Erythroblast (primary cell): ENCODE measurements around the gene PYHIN1.

ENCODE experiments used
- GATA1 ChIP-seq: IDR thresholded peaks from 2 replicates; pipeline ENCODE4 v1.6.1; 2011; ENCODE audit warnings: low read depth, mild to moderate bottlenecking, control low read depth, low read length, moderate library complexity
- POLR2A ChIP-seq: IDR thresholded peaks from 2 replicates; pipeline ENCODE4 v1.6.1; 2011; ENCODE audit warnings: mild to moderate bottlenecking, low read length

- TF ChIP-seq POLR2A (no peak), GATA1 (no peak)
Measured at GRCh38 chr1:158951956-158952355, 20.6 kb downstream of the PYHIN1 start.
